ENCODE measurements around the gene TXNL1. TPM values are rescaled to one million over a fixed set of nuclear protein-coding genes. Genes with fewer than 3 reads are reported as not detected.

The TXNL1 gene
- total RNA-seq, 1 experiment from 2014 or later = 65.1 TPM

DNA sequence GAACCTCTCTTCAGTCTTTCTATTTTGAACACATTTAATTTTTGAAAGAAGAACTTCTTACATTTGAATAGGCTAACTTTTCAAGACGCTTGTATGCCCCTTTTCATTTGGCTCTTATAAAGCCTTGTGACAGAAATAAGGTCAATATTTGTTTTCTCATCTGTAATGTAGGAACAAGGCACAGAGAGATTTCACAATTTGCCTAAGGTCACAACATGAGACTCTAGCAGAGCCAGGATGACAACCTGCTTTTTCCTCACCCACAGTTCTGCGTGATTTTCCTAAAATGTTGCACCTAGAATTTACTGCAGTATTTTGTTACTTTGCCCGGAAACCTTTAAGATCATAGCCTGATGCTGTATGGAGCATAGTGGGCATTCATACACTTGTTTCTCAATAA lies 67.4 kb downstream of the TXNL1 start:
- DNase-seq (ENCODE audit: low read depth) = no peak

DNA sequence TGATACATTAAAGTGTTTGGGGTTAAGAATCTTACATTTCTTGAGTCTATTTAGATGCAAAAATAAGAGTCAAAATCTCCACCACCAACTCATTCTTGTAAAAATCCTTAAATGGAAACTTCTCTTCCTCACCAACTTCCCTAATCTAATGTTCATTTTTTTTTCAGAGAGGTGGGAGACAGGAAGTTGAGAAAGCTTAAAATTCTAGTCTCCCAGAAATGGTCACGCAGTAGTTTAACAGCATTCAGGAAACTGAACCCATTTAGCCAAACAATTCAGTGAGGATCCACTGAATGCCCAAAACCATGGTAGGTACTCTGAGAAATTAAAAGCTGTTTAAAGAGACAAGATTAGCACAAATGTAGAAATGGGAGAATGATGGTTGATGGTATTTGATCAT lies 69.0 kb downstream of the TXNL1 start:
- no peak for DNase-seq (ENCODE audit: low read depth)

DNA sequence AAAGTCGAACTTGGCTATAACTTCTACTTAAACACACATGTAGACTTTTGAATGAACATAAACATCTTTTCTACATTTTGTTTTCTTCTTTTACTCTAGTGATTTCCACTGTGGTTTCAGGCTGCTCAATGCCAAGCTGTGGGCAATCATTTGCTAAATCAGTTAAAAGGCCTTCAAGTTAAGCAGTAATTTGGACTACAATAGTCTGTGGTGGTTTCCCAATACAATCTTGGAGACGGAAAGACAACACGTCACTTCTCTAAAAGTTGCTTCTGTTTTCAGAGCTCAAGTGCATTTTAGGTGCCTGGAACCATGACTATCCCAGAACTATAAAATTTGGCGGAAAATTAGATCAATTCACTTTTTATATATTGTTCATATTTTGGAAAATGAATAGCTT lies 69.4 kb downstream of the TXNL1 start:
- DNase-seq (ENCODE audit: low read depth) = no peak

DNA sequence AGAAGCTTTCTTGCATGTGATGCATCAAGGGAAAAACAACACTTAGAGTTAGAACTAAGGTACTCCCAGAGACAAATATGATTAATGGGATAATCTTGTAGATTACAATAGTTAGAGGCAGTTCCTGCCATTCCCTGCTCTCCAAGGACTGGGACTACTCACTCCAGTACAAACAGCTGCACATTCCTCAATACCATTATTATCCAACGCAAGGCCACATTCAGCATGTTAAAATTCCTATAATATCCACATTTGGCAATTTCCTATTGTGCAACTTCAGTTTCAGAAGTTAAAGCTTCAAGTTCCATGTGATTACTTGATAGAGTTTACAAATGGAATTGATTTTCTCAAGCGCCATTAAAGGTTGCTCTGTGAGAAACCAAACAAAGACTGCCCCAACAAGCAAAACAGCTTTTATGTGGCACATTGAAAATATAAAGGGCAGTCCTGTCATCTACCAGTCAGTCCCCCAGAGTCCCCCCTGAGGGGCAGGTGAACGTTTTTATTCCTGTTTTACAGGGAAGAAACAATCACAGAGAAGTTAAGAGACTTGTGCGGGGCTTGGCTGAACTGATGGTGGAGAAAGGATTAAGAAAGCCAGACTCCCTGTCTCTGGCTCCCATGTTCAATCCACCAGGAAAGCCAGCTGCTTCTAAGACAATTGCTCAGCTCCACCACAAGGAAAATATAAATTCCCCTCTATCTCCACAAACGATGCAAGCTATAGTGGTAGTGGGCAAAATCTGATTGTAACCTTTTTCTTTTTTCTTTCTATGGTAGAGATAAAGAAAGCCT lies 72.6 kb downstream of the TXNL1 start:
- peak; percentile 96 for DNase-seq (ENCODE audit: low read depth)

DNA sequence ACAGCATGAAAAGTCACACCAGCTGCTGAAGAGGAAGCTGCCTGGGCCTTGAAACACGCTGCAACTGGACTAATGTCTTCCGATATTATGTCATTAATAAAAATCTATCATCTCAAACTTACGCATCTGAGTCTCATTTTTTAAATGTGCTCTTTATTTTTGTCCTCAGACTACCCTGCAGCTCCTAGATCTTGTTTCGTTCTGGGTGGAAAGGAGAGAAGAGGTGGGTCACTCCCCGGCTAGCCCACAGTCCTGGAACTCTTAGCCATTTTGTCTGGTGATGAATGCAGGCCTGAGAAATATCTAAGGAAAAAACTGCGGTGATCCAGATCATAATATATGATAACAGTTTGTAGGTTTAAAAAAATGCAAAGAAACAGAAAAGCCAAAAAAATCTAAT lies 73.3 kb downstream of the TXNL1 start:
- no peak for DNase-seq (ENCODE audit: low read depth)

DNA sequence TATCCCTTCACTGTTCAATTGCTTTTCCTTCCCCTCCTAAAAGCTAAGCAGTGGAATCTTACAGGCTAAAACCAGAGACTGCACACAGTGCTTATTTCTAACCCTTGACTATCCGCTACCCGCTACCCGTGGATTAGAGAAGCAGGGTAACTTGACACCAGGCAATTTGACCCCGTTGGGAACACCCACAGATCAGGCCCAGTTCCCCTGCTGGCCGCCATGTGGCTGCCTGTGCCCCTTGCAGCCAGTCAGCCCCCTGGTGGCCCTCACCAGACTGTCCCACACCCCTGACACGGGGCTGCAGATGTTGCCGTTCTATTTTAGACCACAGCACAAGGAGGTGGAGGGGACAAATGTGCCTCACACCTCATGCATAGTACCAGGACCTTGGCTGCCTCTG lies 74.8 kb downstream of the TXNL1 start:
- DNase-seq (ENCODE audit: low read depth) = no peak

DNA sequence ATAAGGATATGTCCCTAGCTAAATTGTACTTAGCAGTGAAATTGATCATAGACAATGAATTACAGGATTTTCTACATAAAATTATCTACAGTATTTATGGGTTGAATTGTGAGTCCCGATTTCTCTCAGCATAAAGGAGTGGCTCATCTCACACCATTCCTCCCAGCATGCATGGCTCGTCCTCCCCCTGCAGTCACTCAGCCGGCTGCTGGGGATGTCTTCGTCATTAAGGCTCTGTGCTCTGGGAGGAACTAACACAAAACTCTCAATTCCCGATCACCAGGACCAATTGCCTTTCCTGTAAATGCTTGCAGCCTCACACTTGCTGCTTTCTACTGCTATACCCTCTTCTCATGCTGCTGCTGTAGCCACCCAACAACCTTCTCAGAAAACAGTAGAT lies 75.9 kb downstream of the TXNL1 start:
- DNase-seq (ENCODE audit: low read depth) = no peak

DNA sequence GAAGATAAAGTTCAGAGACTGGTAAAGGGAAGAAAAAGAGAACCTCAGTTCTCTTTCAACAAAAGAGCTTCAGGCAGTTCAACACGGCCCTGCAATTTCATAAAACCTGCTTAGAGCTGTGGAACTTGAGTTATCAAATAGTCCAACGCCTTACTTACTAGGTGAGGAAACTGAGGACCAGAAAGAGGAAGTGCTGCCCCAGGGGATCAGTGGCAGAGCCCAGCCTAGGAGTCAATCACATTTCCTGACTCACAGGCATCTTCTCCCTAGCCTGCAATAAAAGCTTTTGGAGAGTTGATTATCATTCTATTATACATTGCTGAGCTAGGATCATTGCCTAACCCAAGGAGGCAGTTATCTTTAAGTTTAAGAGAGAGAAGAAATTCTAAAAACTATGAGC lies 77.4 kb downstream of the TXNL1 start:
- no peak for DNase-seq (ENCODE audit: low read depth)

DNA sequence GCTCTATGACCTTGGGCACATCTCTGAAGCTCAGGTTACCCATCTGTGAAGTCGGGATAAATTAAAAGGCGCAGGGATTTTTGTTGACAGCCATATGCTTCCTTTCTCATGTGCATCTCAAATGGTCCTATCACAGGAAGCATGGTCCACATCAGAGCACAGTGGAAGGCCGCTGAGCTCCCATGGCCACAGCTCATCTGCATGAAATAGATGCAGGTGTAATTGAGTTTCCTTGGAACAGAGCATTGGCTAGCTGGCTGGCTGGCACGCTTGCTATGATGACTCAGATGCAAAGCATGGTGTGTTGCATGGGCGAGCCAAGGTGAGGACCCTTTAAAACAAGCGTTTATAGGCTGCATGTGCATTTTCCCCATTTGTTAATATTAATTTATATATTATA lies 79.3 kb downstream of the TXNL1 start:
- DNase-seq (ENCODE audit: low read depth) = no peak

DNA sequence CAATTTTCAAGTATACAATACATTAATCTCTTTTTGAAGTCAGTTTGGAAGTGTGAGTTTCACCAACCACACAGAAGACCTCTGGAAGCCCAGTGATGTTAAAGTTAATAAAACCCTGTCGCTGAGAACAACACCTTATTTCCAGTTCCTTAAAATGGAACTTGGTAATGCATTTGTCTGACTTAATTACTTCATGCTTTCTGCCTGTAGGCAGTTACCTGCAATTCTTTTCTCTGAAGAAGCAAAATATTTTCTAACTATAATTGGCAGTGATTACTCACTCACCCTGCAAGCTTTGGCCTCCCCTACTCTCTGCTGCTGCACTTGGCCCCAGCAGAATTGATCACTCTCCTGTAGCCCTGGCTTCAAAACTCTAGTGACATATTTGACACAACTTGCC lies 81.5 kb downstream of the TXNL1 start:
- DNase-seq (ENCODE audit: low read depth) = no peak

DNA sequence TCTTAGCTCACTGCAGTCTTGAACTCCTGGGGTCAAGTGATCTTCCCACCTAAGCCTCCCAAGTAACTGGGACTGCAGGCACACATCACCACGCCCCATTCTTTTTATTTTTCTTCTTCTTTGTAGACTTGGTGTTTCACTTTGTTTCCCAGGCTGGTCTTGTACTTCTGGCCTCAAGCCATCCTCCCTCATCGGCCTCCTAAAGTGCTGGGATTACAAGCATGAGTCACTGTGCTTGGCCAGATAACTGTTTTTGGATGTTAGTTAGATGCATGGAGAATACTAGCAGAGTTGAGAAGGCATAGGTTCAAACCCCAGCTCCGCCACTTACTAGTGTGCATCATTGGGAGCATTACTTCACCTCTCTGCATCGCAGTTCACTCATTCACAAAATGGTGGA lies 88.3 kb downstream of the TXNL1 start:
- DNase-seq (ENCODE audit: low read depth) = no peak

Other genes with a start within 250 kb of the TXNL1 start
- gene WDR7, start 12.8 kb upstream of the TXNL1 start, total RNA-seq (2014; rRNA removed) = 11.0 and 11.9 TPM in 2 replicates

Measured in LHCN-M2 (cell line).